Ovary (tissue), 9 donors: Measurements from ENCODE around the gene SPATA6L. TPM values are rescaled to one million over a fixed set of nuclear protein-coding genes. Genes with fewer than 3 reads are reported as not detected.

Source experiments
- DNase-seq, 5 donors: peaks; one replicate each; pipeline ENCODE4 v3.0.0-alpha.2; 2019 to 2020
- H3K27ac ChIP-seq, 2 donors: fragments of 200-600 bp; one replicate each; pipeline versions ENCODE4 v1.5.1 to v1.8.0; 2019 to 2022
- H3K27me3 ChIP-seq: fragments of 200-600 bp; one replicate; pipeline ENCODE4 v1.8.0; 2022
- H3K36me3 ChIP-seq: fragments of 200-600 bp; sonication (generic); one replicate; pipeline ENCODE4 v1.5.1; 2019
- H3K4me1 ChIP-seq: one replicate; pipeline ENCODE4 v1.8.1; 2013; ENCODE audit warnings: mild to moderate bottlenecking, moderate library complexity; ENCODE audit not compliant: insufficient read depth
- H3K4me3 ChIP-seq: fragments of 200-600 bp; sonication (generic); one replicate; pipeline ENCODE4 v1.5.1; 2017
- H3K9me3 ChIP-seq, 2 donors: fragments of 200-600 bp in 1 of 2; sonication (generic) in 1 of 2; one replicate each; pipeline versions ENCODE4 v1.5.1 to v1.8.1; 2013 to 2019; ENCODE audit warnings: mild to moderate bottlenecking in 1 of 2, moderate library complexity in 1 of 2
- EP300 ChIP-seq: sonication (generic); formaldehyde crosslinking; IDR thresholded peaks from one replicate; pipeline ENCODE4 v1.6.1; 2017; ENCODE audit warnings: antibody characterized with exemption
- POLR2A ChIP-seq: fragments of 450-650 bp; IDR thresholded peaks from one replicate; pipeline ENCODE4 v1.6.1; 2017; ENCODE audit warnings: antibody characterized with exemption, mild to moderate bottlenecking, moderate library complexity
- WGBS, 3 donors: extraction: QIAGEN DNeasy Blood & Tissue Kit in 1 of 3; methylation state at CpG; one replicate each; pipeline versions ENCODE4 v1.1.5 to v1.1.7; 2013 to 2017; 5-methylcytosine and 5-hydroxymethylcytosine counted together
- intact Hi-C, 4 donors: fragments of 100-400 bp; cut with DNase I; formaldehyde crosslinking; loops; one replicate each; pipeline versions ENCODE4 v1.11.0 to v1.15.1; 2022 to 2023
- polyA plus RNA-seq, 2 donors: library from polyadenylated mRNA; stranded (reverse); fragments of 200-250 nt in 1 of 2; fragments of 350-450 nt in 1 of 2; fragmentation: Illumina TruSeq in 1 of 2; extraction: RNeasy Lipid Tissue Mini Kit (QIAGEN cat#74804) in 1 of 2; gene quantifications; one replicate each; pipeline ENCODE4 v1.2.3, GENCODE V29; 2013 to 2014
- total RNA-seq, 7 donors: library from RNA; depleted of rRNA in 2 of 7; stranded (reverse); fragments of >200 nt in 2 of 7; fragmentation: NEBNext Ultra II Directional in 3 of 7; extraction: Animal tissue kit (Norgen Biotek cat#: 25700) in 3 of 7; gene quantifications; one replicate each; pipeline versions ENCODE4 v1.1.0 to v1.2.4, GENCODE V29; 2016 to 2023
- TF ChIP-seq, protein P1 (sequence below), 3 donors: fragments of 450-650 bp in 2 of 3; fragments of 200-600 bp in 1 of 3; IDR thresholded peaks; one replicate each; pipeline versions ENCODE4 v1.5.1 to v1.8.0; 2016 to 2022; ENCODE audit warnings: antibody characterized with exemption in 3 of 3, mild to moderate bottlenecking in 1 of 3
- donor health status: DM: no; HTN: no; CAD: no; lungs with moderate emphysema.
- donor health status: DM: no; HTN: no; CAD: no.
- donor health status: Bipolar disorder and iron deficiency.
- donor health status: DM: yes; HTN: yes; CAD: no.
- donor health status: DM: no; HTN: no; CAD: no.
- donor health status: DM: yes; HTN: yes; CAD: no.

Gene SPATA6L
- total and polyA plus RNA-seq, 9 donors = 0.69 to 25.0 (median 2.1) TPM

DNA sequence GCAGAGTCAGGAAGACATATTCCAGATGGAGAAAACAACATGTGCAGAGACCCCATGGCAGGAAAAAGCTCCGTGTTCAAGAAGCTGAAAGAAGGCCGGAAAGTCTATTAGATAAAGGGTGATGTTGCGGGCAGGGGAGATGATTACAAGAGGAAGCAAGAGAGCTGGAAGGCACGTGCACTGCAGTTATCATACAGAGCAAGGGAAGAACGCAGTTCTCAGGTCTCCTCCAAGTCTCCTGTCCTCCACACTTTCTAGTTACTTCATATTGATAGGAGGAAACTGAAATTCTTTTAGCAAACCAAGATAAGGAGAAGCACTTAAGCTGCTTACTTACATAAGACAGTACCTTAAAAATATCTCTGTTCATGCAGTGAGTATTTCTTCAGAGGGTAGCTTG is 62.5 kb downstream of the SPATA6L start:
- H3K9me3 ChIP-seq = no peaks in the 10 kb centered on the region
- H3K27ac ChIP-seq = no peak overlapping the region
- no peaks in the 10 kb centered on the region for H3K4me1 ChIP-seq
- whole genome bisulfite sequencing, 3 donors = 80 to 84% (median 80%) methylated on average over 5 of the region's 5 CpGs
- DNase-seq = no peak
- TF ChIP-seq, protein P1, sequence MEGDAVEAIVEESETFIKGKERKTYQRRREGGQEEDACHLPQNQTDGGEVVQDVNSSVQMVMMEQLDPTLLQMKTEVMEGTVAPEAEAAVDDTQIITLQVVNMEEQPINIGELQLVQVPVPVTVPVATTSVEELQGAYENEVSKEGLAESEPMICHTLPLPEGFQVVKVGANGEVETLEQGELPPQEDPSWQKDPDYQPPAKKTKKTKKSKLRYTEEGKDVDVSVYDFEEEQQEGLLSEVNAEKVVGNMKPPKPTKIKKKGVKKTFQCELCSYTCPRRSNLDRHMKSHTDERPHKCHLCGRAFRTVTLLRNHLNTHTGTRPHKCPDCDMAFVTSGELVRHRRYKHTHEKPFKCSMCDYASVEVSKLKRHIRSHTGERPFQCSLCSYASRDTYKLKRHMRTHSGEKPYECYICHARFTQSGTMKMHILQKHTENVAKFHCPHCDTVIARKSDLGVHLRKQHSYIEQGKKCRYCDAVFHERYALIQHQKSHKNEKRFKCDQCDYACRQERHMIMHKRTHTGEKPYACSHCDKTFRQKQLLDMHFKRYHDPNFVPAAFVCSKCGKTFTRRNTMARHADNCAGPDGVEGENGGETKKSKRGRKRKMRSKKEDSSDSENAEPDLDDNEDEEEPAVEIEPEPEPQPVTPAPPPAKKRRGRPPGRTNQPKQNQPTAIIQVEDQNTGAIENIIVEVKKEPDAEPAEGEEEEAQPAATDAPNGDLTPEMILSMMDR (IDR thresholded peaks at IDR 0.05) = no peak
- TF ChIP-seq POLR2A = no peak
- no peak for TF ChIP-seq EP300
- H3K36me3 ChIP-seq = no peaks in the 10 kb centered on the region
- no peaks in the 10 kb centered on the region for H3K27me3 ChIP-seq
- no peak overlapping the region for H3K4me3 ChIP-seq
- intact Hi-C loops = no loop called here

DNA sequence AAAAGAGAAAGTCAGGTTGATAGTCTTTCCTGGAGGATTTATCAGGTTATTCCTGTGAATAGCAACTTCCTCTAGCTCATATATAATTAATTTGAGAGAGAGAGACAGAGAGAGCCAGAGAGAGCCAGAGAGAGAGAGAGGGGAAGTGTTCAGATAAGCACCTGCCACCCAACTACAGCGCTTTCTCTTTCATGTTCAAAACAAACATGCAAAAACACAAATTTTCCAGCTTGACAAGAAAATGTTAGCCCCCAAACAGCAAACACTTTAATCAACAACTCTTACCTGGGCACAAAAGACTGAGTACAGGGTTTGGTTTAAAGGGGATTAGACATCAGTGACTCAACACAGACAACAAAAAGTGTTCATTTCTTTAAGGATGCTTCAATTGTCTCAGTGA is 65.9 kb downstream of the SPATA6L start:
- Histone ChIP-seq H3K4me1 (no peaks in the 10 kb centered on the region), H3K4me3 (no peak overlapping the region), H3K9me3 (no peaks in the 10 kb centered on the region), H3K36me3 (no peaks in the 10 kb centered on the region), H3K27me3 (no peaks in the 10 kb centered on the region), H3K27ac (no peak overlapping the region)
- 91 to 97% (median 93%) methylated on average over 1 of the region's 1 CpG for WGBS, 3 donors
- no peak for DNase-seq
- TF ChIP-seq, protein P1 (IDR thresholded peaks at IDR 0.05) = no peak
- TF ChIP-seq EP300 (no peak), POLR2A (no peak)
- intact Hi-C loops = no loop called here

DNA sequence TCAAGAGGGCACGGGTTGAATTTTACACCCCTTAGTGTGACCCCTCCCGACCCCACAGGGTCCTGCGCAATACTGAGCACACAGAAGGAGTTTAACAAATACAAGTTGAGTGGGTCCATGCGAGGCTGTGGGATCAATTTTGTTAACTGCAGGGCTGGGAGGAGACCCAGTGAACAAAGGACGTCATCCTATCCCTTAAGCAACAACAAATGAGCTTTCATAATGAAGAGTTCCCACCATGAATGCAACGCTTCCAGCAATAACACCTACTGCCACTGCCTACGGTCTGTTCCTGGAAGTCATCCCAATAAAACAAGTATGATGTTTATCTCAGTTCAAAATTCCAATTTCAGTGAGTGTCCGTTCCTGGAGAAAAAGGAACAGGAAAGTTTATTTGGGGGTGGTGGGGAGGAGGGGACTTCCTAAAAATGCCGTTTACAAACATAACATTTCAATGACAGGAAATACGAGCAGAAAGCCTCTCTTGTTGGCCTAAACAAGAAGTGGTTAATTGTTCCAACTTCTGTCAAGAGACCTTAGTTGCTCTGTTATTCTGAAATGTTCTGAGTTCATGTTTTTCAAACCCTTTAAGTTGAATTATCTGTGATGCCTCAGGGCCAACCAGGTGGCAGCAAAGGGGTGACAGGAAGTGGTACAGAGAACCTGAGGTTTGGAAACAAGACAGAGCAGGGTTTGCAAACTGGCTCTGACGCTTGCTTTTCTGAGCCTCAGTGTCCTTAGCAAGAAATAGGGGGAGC is 69.9 kb downstream of the SPATA6L start:
- Histone ChIP-seq H3K4me1 (no peaks in the 10 kb centered on the region), H3K9me3 (no peaks in the 10 kb centered on the region), H3K36me3 (no peaks in the 10 kb centered on the region), H3K27ac (no peak overlapping the region), H3K27me3 (no peaks in the 10 kb centered on the region), H3K4me3 (no peak overlapping the region)
- intact Hi-C loops = no loop called here
- no peak for DNase-seq
- TF ChIP-seq EP300 = no peak
- TF ChIP-seq POLR2A = no peak
- TF ChIP-seq, protein P1 (IDR thresholded peaks at IDR 0.05) = no peak
- WGBS, 3 donors = 71 to 73% (median 73%) methylated on average over 11 of the region's 11 CpGs

DNA sequence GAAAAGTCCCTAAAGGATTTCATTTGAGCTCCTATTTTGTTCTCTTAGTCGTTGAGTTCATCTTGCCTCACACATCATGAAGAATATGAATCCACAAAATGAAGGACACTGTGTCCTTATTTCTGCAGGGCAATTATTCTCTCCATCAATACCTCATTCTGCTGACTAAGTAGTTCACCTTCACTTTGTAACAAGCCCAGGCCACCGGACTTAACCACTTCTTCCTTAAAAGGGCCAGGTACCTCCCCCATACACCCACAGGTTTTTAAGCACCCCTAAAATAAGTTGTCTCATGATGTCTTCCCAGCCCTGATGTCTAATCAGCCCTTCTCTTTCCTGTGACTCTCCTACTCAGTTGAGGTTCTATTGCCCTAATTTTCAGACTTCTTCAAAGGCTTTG is 71.3 kb downstream of the SPATA6L start:
- Histone ChIP-seq H3K9me3 (no peaks in the 10 kb centered on the region), H3K4me3 (no peak overlapping the region), H3K36me3 (no peaks in the 10 kb centered on the region), H3K27ac (no peak overlapping the region), H3K27me3 (no peaks in the 10 kb centered on the region), H3K4me1 (no peaks in the 10 kb centered on the region)
- intact Hi-C loops = no loop called here
- DNase-seq = no peak
- WGBS, 3 donors = 70 to 90% (median 88%) methylated on average over 2 of the region's 2 CpGs
- TF ChIP-seq, protein P1 (IDR thresholded peaks at IDR 0.05) = no peak
- TF ChIP-seq POLR2A (no peak), EP300 (no peak)
